Stimulated activated CD8-positive, alpha-beta memory T cell treated with anti-CD3 and anti-CD28 coated beads, Interleukin-4, amount 100 ng/mL, for 48 hours (primary cell): Measurements from ENCODE around the gene ZNF512.
"Not testable (repeated sequence)": the region's sequence is repeated elsewhere in the genome, so short reads cannot be mapped to it uniquely, and the experiment has no call there.

ENCODE experiments used
- DNase-seq: peaks from one replicate; pipeline ENCODE4 v3.0.0-alpha.2; 2020

Gene ZNF512, protein sequence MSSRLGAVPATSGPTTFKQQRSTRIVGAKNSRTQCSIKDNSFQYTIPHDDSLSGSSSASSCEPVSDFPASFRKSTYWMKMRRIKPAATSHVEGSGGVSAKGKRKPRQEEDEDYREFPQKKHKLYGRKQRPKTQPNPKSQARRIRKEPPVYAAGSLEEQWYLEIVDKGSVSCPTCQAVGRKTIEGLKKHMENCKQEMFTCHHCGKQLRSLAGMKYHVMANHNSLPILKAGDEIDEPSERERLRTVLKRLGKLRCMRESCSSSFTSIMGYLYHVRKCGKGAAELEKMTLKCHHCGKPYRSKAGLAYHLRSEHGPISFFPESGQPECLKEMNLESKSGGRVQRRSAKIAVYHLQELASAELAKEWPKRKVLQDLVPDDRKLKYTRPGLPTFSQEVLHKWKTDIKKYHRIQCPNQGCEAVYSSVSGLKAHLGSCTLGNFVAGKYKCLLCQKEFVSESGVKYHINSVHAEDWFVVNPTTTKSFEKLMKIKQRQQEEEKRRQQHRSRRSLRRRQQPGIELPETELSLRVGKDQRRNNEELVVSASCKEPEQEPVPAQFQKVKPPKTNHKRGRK

GRCh38 chr2:27582695-27583389 lies at the start of gene ZNF512:
ZNF512 (plus strand) TSS chr2:27583042; CDS start chr2:27583113, 71 bp downstream.
- peak; percentile 89 for DNase-seq

GRCh38 chr2:27537287-27537686 lies 45.6 kb upstream of the ZNF512 start:
- no peak for DNase-seq

DNA sequence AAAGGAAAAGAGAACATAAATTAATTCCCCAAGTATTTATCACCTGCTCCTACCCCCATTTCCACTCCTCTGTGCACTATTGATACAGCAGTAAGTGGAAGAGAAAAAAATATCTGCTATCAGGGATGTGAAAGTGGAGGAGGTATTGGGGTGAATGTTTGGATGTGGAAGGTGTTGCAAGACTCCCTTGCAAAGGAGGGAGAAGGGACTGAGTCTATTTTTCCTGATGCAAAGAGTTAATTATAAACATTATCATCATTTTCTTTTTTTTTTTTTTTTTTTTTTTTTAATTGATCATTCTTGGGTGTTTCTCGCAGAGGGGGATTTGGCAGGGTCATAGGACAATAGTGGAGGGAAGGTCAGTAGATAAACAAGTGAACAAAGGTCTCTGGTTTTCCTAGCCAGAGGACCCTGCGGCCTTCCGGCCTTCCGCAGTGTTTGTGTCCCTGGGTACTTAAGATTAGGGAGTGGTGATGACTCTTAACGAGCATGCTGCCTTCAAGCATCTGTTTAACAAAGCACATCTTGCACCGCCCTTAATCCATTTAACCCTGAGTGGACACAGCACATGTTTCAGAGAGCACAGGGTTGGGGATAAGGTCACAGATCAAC lies 43.9 kb upstream of the ZNF512 start:
- not testable (repeated sequence) for DNase-seq

DNA sequence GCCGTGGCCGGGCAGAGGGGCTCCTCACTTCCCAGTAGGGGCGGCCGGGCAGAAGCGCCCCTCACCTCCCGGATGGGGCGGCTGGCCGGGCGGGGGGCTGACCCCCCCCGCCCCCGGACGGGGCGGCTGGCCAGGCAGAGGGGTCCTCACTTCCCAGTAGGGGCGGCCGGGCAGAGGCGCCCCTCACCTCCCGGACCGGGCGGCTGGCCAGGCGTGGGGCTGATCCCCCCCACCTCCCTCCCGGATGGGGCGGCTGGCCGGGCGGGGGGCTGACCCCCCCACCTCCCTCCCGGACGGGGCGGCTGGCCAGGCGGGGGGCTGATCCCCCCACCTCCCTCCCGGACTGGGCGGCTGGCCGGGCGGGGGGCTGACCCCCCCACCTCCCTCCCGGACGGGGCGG lies 43.2 kb upstream of the ZNF512 start:
- DNase-seq = not testable (repeated sequence)

DNA sequence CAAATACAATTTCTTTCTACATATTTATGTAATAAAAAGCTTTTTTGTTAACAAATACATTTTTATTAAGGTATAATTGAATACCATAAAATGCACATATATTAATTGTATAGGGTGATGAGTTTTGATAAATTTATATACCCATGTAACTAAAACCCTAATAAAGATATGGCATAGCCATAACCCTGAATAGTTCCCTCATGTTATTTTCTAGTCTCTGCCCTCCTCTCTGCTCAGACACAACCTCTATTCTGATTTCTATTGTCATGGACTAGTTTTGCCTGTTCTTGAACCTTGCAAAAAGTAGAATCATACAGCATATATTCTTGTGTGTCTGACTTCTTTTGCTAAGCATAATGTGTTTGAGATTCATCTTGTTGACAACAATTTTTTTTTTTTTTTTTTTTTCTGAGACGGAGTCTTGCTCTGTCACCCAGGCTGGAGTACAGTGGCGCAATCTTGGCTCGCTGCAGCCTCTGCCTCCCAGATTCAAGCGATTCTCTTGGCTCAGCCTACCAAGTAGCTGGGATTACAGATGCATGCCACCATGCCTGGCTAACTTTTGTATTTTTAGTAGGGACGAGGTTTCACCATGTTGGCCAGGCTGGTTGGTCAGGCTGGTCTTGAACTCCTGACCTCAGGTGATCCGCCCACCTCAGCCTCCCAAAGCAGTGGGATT lies 38.6 kb upstream of the ZNF512 start:
- DNase-seq = no peak

DNA sequence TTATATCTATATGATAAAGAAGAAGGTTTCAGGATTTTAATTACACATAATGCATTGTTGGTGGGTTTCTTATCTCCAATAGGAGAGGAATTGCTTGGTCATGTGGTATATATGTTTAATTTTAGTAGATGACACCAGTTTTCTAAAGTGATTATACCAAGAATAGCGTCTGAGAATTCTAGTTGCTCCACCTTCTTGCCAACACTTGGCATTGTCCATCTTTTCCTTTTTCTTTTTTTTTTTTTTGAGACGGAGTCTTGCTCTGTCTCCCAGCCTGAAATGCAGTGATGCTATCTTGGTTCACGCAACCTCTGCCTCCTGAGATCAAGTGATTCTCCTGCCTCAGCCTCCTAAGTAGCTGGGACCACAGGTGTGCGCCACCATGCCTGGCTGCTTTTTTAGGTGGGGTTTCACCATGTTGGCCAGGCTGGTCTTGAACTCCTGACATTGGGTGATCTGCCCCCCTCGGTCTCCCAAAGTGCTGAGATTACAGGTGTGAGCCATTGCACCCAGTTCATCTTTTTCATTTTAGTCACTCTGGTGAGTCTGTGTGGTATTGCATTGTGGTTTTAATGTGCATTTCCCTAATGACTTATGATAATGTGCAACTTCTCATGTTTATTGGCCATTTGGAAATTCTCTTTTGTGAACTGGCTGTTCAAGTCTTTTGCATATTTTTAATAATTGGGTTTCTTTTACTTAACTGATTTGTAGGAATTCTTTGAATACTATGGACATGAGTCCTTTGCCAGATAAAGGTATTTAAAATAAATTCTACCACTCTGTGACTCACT lies 37.3 kb upstream of the ZNF512 start:
- DNase-seq = no peak

- DNase-seq = no peak
Observed at GRCh38 chr2:27549303-27549702, 33.5 kb upstream of the ZNF512 start.

GRCh38 chr2:27551514-27551913 lies 31.3 kb upstream of the ZNF512 start:
- no peak for DNase-seq

GRCh38 chr2:27552941-27553340 lies 29.9 kb upstream of the ZNF512 start:
- no peak for DNase-seq

GRCh38 chr2:27554451-27554850 lies 28.4 kb upstream of the ZNF512 start:
- not testable (repeated sequence) for DNase-seq

GRCh38 chr2:27559228-27559627 lies 23.6 kb upstream of the ZNF512 start:
- no peak for DNase-seq

DNA sequence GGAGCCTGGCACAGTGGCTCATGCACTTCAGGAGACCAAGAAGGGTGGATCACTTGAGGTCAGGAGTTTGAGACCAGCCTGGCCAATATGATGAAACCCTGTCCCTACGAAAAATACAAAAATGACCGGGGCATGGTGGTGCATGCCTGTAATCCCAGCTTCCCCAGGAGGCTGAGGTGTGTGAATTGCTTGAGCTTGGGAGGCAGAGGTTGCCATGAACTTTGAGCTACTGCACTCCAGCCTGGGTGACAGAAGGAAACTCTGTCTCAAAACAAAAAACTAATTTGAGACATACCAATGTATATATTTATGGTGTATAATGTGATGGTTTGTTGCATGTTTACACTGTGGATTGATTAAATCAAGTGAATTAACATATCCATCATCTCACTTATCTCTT lies 21.8 kb upstream of the ZNF512 start:
- DNase-seq = no peak

- DNase-seq = no peak
Observed at GRCh38 chr2:27566628-27567027, 16.2 kb upstream of the ZNF512 start.

DNA sequence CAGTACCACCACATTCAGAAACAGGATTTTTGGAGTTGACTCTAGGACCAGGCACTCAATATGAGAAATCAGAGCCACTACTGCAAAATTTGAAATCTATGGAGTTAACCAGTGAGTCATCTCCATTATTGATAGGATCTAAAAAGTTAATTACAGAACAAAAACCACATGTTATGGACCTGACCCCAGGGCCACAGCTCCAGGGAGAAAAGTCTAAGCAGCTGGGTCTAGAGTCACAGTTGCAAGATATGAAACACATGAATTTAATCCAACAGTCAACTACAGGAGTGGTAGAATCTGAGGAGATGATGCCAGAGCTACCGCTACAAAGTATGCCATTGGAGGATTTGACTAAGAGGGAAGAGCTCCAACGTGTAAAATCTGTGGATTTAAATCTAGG lies 13.4 kb upstream of the ZNF512 start:
- DNase-seq = no peak

DNA sequence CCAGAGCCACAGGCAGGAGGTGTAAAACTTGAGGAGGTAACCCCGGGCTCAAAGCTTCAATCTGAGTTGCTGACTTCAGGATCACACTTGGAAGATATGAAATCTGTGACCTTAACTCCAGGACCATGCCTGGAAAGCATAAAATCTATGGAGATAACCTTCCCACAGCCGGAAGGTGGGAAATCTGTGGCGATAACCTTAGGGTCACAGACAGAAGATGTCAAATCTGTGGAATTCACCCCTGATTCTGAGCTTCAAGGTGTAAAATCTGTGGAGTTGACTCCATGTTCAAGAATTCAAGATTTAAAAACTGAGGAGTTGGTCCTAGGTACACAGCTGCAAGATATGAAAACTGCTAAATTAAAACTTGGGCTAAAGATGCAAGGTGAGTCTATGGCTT lies 11.6 kb upstream of the ZNF512 start:
- no peak for DNase-seq

- DNase-seq = no peak
Observed at GRCh38 chr2:27571681-27572080, 11.2 kb upstream of the ZNF512 start.

DNA sequence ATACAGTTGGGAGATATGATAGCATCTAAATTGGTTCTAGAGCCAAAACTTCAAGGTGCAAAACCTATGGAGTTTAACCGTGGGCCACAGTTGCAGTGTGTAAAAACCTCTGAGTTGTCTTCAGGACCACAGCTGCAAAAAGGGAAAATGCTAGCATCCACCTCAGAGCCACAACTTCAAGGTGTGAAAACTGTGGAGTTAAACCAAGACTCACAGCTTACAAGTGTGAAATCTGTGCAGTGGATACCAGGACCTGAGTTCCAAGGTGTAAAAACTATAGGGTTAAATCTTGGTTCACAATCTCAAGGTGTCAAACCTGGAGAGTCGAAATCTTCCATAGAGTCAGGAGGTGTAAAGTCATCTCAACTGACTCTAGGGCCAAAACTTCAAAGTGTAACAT lies 10.4 kb upstream of the ZNF512 start:
- DNase-seq = no peak

GRCh38 chr2:27572998-27573429 lies 9.8 kb upstream of the ZNF512 start:
- no peak for DNase-seq

GRCh38 chr2:27573452-27573851 lies 9.4 kb upstream of the ZNF512 start:
- DNase-seq = no peak

DNA sequence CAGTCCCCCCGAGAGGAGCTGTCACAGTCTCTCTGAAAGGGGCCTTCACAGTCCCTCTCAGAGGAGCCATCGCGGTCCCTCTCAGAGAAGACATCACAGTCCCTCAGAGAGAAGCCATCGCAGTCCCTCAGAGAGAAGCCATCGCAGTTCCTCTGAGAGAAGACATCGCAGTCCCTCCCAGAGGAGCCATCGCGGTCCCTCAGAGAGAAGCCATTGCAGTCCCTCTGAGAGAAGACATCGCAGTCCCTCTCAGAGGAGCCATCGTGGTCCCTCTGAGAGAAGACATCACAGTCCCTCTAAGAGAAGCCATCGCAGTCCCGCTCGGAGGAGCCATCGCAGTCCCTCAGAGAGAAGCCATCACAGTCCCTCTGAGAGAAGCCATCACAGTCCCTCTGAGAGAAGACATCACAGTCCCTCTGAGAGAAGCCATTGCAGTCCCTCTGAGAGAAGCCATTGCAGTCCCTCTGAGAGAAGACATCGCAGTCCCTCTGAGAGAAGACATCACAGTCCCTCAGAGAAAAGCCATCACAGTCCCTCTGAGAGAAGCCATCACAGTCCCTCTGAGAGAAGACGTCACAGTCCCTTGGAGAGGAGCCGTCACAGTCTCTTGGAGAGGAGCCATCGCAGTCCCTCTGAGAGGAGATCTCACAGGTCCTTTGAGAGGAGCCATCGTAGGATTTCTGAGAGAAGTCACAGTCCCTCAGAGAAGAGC lies 1.3 kb upstream of the ZNF512 start:
- no peak for DNase-seq

- DNase-seq = peak; percentile 33
Observed at GRCh38 chr2:27582129-27582694, 630 bp upstream of the ZNF512 start.
